ENCODE data around the gene MEIOSIN. TPM values are rescaled to one million over a fixed set of nuclear protein-coding genes. Genes with fewer than 3 reads are reported as not detected.

MEIOSIN gene
- total and polyA plus RNA-seq, 9 of the 15 experiments (the other 6 are each of a cell fraction or from before 2014, with no cell fraction given) = 0.06 to 2.0 (median 0.76) TPM

GRCh38 chr19:45779231-45780145 is 46.2 kb downstream of the MEIOSIN start (continued):
- no peak for TF ChIP-seq ZBED1 (IDR thresholded peaks at IDR 0.05)
- no peak for TF ChIP-seq BCLAF1 (IDR thresholded peaks at IDR 0.05; ENCODE audit: borderline replicate concordance in 1 of 2, control insufficient read depth in 1 of 2, low read depth in 2 of 2, low read length in 1 of 2)
- TF ChIP-seq ZNF134 (CRISPR knock-in tag; conservative IDR thresholded peaks at IDR 0.05) = no peak
- TF ChIP-seq CREB3L1 (IDR thresholded peaks at IDR 0.05; ENCODE audit: borderline replicate concordance, low read depth) = no peak
- no peak for TF ChIP-seq ZNF766 (CRISPR knock-in tag; conservative IDR thresholded peaks at IDR 0.05)
- no peak for TF ChIP-seq GMEB1 (CRISPR knock-in tag; IDR thresholded peaks at IDR 0.05)
- TF ChIP-seq, protein P1, sequence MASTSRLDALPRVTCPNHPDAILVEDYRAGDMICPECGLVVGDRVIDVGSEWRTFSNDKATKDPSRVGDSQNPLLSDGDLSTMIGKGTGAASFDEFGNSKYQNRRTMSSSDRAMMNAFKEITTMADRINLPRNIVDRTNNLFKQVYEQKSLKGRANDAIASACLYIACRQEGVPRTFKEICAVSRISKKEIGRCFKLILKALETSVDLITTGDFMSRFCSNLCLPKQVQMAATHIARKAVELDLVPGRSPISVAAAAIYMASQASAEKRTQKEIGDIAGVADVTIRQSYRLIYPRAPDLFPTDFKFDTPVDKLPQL (IDR thresholded peaks at IDR 0.05; ENCODE audit: extremely low read depth, insufficient read length) = no peak
- no peak for TF ChIP-seq XRCC5 (IDR thresholded peaks at IDR 0.05; ENCODE audit: low read depth, low read length)
